DND-41 (cell line): ENCODE data around the gene HECA.

Experiments used
- ATAC-seq: fragments of 200-7000 bp; cut with Tn5 transposase; 3 replicates; pipeline ENCODE4 v1.9.1; 2021; ENCODE audit warnings: low read depth; ENCODE audit not compliant: insufficient read depth
- DNase-seq: peaks from one replicate; pipeline ENCODE4 v3.0.0-alpha.2; 2020
- H2AFZ ChIP-seq: 2 replicates; pipeline ENCODE4 v1.6.0; 2012; ENCODE audit warnings: low read depth, low read length
- H3K27ac ChIP-seq: 2 replicates; pipeline ENCODE4 v1.5.1; 2012; ENCODE audit warnings: low read length, inconsistent platforms
- H3K27me3 ChIP-seq: fragments of 200-600 bp; sonication (generic); 2 replicates; pipeline ENCODE4 v1.6.0; 2012; ENCODE audit warnings: low read length, mild to moderate bottlenecking, inconsistent platforms; ENCODE audit not compliant: insufficient read depth, poor library complexity
- H3K36me3 ChIP-seq: 2 replicates; pipeline ENCODE4 v1.5.1; 2012; ENCODE audit warnings: low read length, inconsistent platforms; ENCODE audit not compliant: insufficient read depth
- H3K4me1 ChIP-seq: 2 replicates; pipeline ENCODE4 v1.5.1; 2012; ENCODE audit warnings: mild to moderate bottlenecking, low read length; ENCODE audit not compliant: insufficient read depth
- H3K4me2 ChIP-seq: 2 replicates; pipeline ENCODE4 v1.6.0; 2012; ENCODE audit warnings: mild to moderate bottlenecking, moderate library complexity, low read length, inconsistent platforms; ENCODE audit not compliant: insufficient read depth
- H3K4me3 ChIP-seq, 2 experiments: fragments of 200-600 bp in 1 of 2; shearing (Covaris generic) in 1 of 2; 2 replicates each; pipeline ENCODE4 v1.5.1; 2012 to 2016; ENCODE audit warnings: inconsistent platforms in 2 of 2, low read length in 2 of 2, mild to moderate bottlenecking in 2 of 2, low read depth in 1 of 2, moderate library complexity in 1 of 2
- H3K79me2 ChIP-seq: 2 replicates; pipeline ENCODE4 v1.6.0; 2012; ENCODE audit warnings: low read length, inconsistent platforms; ENCODE audit not compliant: insufficient read depth
- H3K9ac ChIP-seq: 2 replicates; pipeline ENCODE4 v1.6.0; 2012; ENCODE audit warnings: low read depth, mild to moderate bottlenecking, inconsistent platforms, low read length, moderate library complexity
- H3K9me3 ChIP-seq: 2 replicates; pipeline ENCODE4 v1.5.1; 2012; ENCODE audit warnings: low read length, moderate library complexity, mild to moderate bottlenecking, inconsistent platforms; ENCODE audit not compliant: insufficient read depth, severe bottlenecking
- H4K20me1 ChIP-seq: 2 replicates; pipeline ENCODE4 v1.6.0; 2012; ENCODE audit warnings: low read length; ENCODE audit not compliant: insufficient read depth
- CTCF ChIP-seq: IDR thresholded peaks from 2 replicates; pipeline ENCODE4 v1.5.1; 2012; ENCODE audit warnings: borderline replicate concordance, low read length, moderate library complexity, mild to moderate bottlenecking; ENCODE audit not compliant: poor library complexity, severe bottlenecking; ENCODE audit errors: extremely low read depth
- EZH2 ChIP-seq: IDR thresholded peaks from 3 replicates; pipeline ENCODE4 v1.6.1; 2012; ENCODE audit warnings: borderline replicate concordance, low read depth, mild to moderate bottlenecking, moderate library complexity, low read length, inconsistent platforms; ENCODE audit not compliant: severe bottlenecking

HECA gene

GRCh38 chr6:139131736-139132280 lies 3.1 kb upstream of the HECA start:
- Histone ChIP-seq H3K27ac (no peak overlapping the region), H3K9ac (no peak overlapping the region), H2AFZ (no peak overlapping the region), H3K36me3 (no peaks in the 10 kb centered on the region; the same call in 1 of the 2 replicates), H3K4me3 (no peak overlapping the region), H3K4me1 (peaks cover 8% of the 10 kb centered on the region), H3K4me2 (no peak overlapping the region), H3K27me3 (no peaks in the 10 kb centered on the region), H3K79me2 (peaks cover 13% of the 10 kb centered on the region), H3K9me3 (no peaks in the 10 kb centered on the region), H4K20me1 (no peaks in the 10 kb centered on the region; the same call in 1 of the 2 replicates)
- TF ChIP-seq EZH2 (no peak), CTCF (no peak)
- no peak for ATAC-seq
- no peak for DNase-seq

- Histone ChIP-seq H3K4me2 (no peak overlapping the region), H3K4me1 (peaks cover 24% of the 10 kb centered on the region), H2AFZ (no peak overlapping the region), H3K79me2 (peaks cover 30% of the 10 kb centered on the region), H3K4me3 (no peak overlapping the region), H3K9me3 (no peaks in the 10 kb centered on the region), H3K27me3 (no peaks in the 10 kb centered on the region), H4K20me1 (peaks cover 3% of the 10 kb centered on the region), H3K9ac (no peak overlapping the region), H3K27ac (no peak overlapping the region), H3K36me3 (no peaks in the 10 kb centered on the region; the same call in 1 of the 2 replicates)
- DNase-seq (no peak), ATAC-seq (no peak)
- TF ChIP-seq EZH2 (no peak), CTCF (no peak)
These were observed 1.4 kb upstream of the HECA start for GRCh38 chr6:139133262-139134063.

- no peaks in the 10 kb centered on the region for H3K9me3 ChIP-seq
- no peaks in the 10 kb centered on the region for H3K27me3 ChIP-seq
- no peak for ATAC-seq
- TF ChIP-seq EZH2 = no peak
- TF ChIP-seq CTCF = no peak
- no peak overlapping the region for H3K4me2 ChIP-seq
- peaks cover 8% of the 10 kb centered on the region for H4K20me1 ChIP-seq
- no peak overlapping the region for H3K4me3 ChIP-seq
- no peak for DNase-seq
- peaks cover 29% of the 10 kb centered on the region for H3K4me1 ChIP-seq
- no peak overlapping the region for H3K9ac ChIP-seq
- H3K27ac ChIP-seq = no peak overlapping the region
- no peaks in the 10 kb centered on the region; the same call in 1 of the 2 replicates for H3K36me3 ChIP-seq
- H3K79me2 ChIP-seq = peaks cover 35% of the 10 kb centered on the region
- no peak overlapping the region for H2AFZ ChIP-seq
These were observed 850 bp upstream of the HECA start for GRCh38 chr6:139134064-139134395.
